ENCODE results near the gene ZNF385B.

GRCh38 chr2:179861416-179862067, at the start of gene ZNF385B:
- TF ChIP-seq GATA2 (IDR thresholded peaks at IDR 0.05; ENCODE audit: low read depth, low read length) (no peak), GATA3 (IDR thresholded peaks at IDR 0.05; ENCODE audit: low read depth, low read length) (no peak)
